NOMO-1 treated with dmso at 0.1 percent for 144 hours (cell line): ENCODE data around the gene DISP2.

ENCODE experiments used
- DNase-seq: peaks from one replicate; lab custom pipeline; 2025; ENCODE audit not compliant: unreplicated experiment; lab: John Stamatoyannopoulos, UW

DISP2 gene

DNA sequence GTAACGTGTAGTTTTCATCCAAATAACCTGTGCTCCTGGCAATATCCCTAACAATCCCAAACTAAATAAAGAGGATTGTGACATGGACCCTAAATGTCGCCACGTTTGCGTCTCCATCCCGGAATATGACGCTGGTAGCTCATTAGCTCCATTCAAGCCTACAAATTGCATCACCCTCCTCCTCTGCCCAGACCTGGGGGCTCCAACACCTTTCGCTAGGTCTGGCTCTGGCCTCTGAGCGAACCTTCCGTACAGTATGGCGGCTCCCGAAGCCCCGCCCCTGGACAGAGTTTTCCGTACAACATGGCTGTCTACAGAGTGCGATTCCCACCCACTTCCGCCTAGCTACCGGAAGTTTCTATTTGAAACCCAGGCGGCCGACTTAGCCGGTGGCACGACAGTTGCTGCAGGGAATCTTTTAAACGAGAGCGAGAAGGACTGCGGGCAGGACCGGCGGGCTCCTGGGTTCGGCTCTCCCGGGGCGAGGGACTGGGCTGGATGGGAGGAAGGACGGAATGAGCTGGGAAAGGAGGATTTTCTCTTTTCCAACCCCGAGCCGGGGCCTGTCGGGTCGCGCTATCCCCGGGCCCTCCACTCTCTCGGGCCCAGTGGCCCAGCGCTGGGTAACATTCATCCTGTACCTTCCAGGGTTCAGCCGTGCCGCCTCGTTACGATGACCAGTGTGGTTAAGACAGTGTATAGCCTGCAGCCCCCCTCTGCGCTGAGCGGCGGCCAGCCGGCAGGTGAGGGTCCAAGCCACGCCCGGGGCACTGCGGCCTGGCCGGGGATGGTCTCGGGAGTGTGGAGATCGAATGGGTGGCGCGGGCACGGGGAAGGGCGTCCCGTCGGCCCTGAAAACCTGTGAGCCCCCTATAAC, 24.8 kb downstream of the DISP2 start, which contains the start of gene KNSTRN:
Gene KNSTRN (plus strand): TSS at position 142 of the 877 bp plus-strand sequence. CDS start 115 bp downstream, at position 257.
- peak; percentile 80 for DNase-seq

DNA sequence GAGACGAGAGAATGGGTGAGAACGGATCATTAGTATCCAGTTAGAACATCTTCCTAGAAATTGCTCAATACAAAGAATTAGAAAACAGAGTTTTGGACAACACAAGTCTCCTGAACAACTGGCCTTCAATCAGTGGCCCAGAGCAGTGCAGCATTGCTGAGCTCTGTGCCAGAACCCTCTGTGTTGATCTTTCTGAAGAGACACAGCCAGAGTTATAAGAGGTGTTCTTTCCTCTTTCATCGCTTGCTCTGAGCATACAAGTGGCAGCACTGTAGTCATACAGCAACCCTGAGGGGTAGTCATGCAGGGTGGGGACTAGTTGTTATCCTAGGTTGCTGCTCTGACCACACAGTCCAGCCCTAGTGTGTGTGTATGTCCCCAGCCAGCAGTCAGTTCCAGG, 28.5 kb downstream of the DISP2 start:
- no peak for DNase-seq

DNA sequence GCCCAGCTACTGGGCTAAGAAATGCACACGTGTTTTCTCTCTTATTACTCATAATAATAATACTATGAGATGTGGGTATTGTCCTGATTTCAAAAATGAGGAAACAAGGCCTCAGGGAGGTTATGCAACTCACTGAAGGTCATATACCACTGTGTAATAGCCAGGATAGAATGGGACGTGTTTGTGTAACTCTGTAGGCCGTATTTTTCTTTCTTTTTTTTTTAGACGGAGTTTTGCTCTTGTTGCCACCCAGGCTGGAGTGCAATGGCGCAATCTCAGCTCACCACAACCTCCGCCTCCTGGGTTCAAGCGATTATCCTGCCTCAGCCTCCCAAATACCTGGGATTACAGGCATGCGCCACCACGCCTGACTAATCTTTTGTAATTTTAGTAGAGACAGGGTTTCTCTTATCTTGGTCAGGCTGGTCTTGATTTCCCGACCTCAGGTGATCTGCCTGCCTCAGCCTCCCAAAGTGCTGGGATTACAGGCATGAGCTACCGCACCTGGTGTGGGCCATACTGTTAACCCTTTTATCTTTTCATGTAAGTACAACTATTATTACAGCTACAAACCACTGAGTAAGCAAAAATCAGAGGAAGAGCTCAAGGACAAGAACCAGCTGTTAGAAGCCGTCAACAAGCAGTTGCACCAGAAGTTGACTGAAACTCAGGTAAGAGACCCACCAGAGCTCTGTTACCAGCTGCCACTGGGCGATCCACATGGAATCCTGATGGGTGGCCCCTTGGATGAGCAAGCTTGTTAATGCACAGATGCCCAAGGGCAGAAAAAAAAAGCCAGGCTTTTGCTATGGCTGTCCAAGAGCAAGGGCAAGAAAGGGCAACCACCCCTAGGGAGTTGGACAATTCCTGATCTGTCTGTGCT, 31.2 kb downstream of the DISP2 start:
- DNase-seq, result peak; percentile 84

DNA sequence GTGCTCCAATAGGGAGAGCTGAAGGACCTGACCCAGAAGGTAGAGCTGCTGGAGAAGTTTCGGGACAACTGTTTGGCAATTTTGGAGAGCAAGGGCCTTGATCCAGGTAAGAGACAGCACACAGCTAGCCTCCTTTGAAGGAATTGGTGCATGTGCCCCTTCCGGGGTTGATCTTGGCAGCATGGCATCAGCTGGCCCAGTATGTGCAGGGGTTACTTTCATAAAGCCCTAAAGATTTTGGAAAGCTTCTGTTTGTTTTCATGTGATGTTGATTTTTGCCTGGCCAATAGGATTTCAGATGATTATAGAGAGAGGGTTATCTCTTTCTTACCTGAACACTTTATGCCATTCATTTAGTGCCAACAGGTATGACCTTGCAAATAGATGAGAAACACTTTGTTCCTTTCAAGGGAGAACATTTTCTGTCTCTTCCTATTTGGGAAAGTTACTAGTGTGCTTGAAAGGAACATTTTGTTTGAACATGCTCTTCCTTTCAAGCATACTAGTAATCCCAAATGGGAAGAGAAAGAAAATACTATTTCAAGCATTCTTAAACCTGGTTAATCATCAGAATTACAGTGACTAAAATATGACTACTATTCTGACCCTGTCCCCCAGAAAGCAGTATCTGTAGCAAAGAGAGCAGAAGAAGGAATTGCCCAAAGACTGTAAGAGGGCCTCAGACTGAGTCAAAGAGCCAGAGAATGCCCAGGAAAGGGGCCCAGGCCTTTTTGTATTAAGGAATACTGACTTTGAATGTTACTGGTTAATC, 32.0 kb downstream of the DISP2 start:
- no peak for DNase-seq

DNA sequence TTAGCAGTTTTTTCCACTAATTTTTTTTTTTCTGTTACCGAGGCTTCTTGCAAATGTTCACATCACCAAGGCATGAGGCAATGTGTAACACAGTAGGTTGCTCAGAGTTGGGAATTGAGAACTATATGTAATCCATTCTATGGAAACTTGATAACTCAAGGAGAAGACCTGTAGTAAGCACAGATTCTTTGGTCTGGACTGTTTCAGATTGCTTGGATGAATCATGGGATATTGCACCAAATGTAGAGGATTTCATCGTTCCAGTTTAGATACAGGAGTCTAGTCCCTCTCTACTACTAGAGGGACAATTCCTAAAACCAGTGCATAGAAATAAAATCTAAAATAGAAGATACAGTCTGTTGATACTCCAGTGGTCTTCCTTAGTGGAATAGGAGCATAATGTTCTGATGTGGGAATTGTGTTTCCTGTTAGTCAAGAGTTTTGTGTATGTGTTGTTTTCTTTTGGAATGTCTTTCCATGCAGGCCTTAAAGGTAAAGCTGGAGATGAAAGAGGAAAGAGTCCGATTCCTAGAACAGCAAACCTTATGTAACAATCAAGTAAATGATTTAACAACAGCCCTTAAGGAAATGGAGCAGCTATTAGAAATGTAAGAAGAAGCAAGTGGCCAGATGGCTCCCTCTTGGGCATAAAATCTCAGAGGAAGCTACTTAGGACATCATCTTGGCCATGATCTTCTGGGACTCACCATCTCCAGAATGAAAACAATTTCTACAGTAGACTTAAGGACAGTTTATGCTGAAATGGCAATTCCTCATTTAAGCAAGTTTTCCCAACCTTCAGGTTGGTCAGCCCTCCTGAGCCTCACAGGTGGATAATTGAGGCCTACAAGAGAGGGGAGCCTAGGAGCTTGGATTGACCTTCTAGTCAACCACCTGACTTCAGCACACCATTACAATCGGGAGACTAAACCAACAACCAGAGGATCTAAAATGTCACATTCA, 35.2 kb downstream of the DISP2 start:
- DNase-seq, result no peak

DNA sequence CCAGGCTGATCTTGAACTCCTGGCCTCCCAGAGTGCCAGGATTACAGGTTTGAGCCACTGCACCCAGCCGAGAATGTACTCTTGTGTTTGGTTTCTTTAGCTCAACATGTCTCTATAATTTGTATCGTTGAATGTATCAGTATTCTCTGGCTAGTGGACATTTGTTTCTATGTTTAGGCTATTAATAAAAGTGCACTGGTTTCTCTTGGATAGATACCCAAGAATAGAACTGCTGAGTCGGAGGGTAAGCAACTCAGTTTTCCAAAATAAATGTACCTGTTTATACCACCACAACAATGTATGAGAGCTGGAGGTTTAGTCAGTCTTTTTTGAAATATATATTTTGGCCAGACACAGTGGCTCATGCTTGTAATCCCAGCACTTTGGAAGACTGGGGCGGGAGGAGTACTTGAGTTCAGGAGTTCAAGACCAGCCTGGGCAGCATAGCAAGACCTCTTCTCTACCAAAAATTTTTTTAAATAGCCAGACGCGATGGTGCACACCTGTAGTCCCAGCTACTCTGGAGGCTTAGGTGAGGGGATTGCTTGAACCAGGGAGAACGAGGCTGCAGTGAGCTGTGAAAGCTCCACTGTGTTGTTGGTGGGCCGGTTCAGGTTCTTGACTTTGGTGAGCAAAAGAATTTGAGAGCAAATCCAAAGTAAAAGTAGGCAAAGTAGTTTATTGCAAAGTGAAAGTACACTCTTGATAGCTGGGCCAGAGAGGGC, 39.8 kb downstream of the DISP2 start:
- no peak for DNase-seq

DNA sequence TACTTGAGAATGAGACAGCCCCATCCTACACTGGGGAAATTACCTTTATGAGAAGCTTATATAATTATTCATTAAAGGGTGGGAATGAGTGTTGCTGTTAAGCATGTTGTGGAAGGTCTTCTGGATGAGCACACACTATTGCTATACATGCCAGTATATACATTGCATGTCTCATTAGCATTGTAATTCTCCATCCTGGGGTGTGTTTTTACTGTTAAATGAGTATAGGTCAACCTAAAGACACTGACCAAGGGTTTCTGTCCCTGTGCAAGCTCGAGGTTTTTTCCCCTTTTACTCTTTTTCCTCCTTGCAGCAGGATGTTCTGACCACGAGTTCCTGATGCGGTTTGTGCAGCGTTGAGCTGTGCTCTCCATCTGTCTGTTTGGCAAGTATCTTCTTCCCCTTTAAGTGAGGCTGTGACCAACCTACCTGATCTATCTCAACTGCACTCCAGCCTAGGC, 40.4 kb downstream of the DISP2 start:
- peak; percentile 84 for DNase-seq

DNA sequence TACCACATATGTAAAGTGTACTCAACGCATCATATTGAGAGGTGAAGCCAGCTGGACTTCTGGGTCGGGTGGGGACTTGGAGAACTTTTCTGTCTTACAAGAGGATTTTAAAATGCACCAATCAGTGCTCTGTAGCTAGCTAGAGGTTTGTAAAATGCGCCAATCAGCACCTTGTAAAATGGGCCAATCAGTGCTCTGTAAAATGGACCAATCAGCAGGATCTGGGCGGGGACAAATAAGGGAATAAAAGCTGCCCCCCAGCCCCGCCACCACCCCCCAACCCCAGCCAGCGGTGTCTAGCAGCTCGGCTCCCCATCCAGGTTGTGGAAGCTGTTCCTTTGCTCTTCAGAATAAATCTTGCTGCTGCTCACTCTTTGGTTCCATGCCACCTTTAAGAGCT, 41.4 kb downstream of the DISP2 start:
- no peak for DNase-seq

DNA sequence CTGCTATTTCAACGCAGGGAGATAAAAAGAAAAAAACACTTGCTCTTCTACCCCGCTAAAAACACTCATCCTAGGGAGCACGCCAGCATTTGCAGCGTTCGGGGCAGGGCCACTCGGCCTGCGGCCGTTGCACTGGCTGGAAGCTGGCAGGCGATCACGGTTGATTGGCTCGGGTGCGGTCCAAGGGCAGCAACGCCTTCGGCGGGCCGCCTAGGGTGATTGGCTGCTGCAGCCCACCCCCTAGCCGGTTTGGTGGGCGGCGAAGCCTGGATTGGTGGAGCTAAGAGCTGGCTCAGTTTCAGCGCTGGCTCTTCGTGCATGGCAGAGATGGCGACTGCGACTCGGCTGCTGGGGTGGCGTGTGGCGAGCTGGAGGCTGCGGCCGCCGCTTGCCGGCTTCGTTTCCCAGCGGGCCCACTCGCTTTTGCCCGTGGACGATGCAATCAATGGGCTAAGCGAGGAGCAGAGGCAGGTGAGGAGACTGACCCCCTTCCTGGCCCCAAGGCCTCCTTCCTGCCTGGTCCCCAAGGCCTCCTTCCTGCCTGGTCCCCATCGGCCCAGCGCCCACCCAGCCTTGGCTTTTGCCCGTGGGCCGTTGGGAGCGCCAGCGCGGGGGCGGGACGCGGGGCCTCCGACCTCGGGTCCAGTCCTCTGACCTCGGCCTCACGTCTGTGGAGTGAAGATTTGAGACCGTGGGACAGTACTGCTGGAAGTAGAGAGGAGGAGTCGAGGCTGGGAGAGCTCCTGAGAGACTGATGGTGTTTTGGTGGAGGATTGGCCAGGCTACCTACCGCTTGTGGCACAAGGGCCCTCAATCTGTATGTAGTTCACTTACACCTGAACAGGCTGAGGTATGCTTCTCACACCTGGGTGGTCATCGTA, 47.7 kb downstream of the DISP2 start, which contains the start of gene IVD:
Gene IVD (plus strand): TSS at position 295 of the 881 bp plus-strand sequence. CDS start 33 bp downstream, at position 328.
- DNase-seq, result peak; percentile 90

DNA sequence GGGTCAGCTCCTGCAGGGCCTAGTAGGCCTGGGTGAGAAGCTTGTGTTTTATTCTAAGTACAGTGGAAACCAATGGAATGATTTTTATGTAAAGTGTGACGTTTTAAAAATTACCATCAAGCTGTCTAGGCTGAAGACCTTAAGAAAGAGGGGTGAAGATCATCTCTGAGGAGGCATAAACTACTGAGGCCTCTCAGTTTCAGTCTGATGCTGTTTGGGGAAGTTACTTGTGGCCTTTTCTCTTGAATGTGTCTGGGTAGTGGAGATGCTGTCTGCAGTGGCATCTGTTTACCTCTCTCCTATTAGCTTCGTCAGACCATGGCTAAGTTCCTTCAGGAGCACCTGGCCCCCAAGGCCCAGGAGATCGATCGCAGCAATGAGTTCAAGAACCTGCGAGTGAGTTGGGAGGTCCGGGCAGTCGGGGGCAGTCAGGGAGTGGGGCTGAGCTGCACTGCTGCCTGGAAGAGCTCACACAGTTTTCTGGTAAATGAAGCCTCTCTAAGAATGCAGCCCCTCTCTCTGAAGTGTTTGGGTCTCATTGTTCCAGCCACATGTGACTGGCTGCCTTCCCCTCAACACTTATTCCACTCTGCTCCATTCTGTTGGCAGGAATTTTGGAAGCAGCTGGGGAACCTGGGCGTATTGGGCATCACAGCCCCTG, 49.4 kb downstream of the DISP2 start:
- DNase-seq, result no peak

DNA sequence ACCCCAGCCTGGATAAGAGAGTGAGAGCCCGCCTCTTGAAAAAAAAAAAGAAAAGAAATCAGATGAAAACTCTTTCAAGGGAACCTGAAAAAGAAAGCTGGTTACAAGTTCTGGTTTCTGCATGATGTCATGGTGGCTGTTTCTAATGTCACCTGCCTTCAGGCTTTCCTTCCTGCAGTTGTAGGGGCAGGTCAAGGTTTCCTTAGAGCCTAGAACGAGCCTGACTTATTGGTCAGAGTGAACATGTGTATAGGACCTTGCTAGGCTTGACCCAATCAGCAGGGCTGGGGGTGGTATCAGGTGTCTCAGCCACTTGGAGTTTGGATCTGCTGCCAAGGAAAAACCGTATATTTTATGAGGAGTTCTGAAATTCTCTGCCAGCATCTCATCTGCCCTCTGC, 51.3 kb downstream of the DISP2 start:
- DNase-seq, result no peak

DNA sequence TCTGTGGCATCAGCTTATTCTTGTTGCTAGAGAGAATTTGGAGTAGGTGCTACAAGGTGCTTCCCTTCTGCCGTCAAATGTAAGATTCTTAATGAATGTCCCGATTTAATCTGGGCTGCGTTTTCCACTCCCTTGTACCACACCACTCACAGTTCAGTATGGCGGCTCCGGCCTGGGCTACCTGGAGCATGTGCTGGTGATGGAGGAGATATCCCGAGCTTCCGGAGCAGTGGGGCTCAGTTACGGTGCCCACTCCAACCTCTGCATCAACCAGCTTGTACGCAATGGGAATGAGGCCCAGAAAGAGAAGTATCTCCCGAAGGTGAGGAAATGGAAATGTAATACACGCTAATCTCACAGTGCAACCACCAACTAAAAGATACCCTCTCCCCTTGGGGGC, 52.5 kb downstream of the DISP2 start:
- no peak for DNase-seq

DNA sequence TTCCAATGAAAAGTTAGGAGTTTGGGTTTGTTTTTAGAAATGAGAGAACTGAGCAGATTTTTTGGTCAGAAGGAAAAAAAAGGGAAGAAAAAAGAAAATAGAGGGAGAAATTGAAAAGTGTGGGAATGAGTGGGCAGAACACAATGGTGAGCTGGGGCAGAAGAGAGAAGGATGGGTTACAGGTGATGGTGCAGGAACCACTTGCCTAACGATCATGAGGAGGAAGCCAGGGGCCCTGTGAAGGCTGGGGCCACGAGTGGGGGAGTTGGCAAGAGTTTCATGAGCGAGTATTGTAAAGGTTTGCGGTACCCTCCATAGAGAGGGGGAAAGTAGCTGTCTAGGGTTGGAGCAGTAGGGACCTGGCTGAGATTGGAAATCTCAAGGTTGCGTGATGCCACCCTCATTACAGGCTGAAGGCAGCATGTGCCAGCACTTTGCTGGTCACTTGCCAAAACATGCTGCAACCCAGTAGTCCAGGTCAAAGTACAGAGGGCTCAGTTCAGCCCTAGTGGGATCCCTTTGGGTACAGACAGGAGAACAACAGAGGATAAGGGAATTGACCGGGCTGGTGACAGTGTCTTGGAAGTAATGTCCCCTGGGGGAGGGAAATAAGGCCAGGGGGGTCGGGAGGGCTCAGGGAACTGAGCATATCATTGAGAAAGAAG, 54.2 kb downstream of the DISP2 start:
- no peak for DNase-seq

DNA sequence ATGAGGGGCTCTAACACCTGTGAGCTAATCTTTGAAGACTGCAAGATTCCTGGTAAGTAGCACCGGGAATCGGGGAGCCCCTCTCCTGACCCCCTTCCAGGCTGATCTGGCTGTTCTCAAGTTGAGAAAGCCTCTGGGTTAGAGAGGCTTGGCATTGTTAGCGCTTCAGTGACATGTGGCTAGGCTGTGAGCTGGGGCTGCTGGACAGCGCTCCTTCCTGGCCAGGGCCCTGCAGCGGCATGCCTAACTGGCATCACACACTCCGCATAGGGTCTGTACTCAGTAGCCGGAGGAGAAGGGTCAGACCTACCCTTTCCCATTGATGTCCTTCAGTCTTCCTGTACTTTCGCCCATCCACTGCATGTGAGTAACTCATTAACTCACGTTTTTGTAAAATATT, 55.0 kb downstream of the DISP2 start:
- no peak for DNase-seq

DNA sequence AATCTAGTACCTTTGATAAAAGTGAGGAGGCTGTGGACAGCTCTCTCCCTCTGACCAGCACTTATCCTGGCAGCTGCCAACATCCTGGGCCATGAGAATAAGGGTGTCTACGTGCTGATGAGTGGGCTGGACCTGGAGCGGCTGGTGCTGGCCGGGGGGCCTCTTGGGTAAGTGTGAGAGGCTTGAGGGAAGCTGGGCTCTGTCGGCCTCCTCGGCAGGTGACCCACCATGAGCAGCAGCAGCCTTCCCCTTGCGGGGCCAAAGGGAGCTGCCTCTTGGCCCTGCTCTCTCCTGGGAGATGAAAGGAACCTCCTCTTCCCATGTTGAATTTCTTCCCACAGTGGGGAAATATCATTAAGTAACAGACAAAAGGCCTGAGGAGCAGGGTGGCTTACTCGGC, 56.8 kb downstream of the DISP2 start:
- no peak for DNase-seq

DNA sequence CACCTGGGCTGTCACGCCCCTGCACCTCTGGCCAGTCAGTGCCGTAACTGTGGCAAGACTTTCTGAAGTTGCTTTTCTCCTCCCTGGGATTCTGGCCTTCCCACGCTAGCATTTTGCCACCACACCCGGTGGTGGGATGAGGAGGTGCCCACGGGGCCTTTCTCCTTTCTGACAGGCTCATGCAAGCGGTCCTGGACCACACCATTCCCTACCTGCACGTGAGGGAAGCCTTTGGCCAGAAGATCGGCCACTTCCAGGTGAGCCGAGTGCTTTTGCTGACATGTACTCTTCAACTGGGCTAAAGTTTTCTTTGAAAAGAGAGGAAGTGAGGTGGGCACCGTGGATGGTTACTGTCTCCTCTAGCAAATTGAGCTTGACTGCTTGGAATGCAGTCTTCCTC, 57.2 kb downstream of the DISP2 start:
- no peak for DNase-seq

DNA sequence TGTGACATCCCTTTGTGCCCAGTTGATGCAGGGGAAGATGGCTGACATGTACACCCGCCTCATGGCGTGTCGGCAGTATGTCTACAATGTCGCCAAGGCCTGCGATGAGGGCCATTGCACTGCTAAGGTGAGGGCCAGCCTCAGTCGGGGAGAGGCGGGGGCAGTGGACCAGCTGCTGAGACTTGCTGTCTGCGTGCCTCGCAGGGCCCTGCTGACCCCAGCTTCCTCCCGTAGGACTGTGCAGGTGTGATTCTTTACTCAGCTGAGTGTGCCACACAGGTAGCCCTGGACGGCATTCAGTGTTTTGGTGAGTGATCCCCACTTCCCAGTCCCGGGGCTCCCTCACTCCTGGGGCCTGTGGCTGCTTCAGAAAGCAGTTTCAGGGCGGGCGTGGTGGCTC, 58.0 kb downstream of the DISP2 start:
- DNase-seq, result no peak
